Neural cell (in vitro differentiated cells): ENCODE measurements around the gene TCP10L. TPM values are rescaled to one million over a fixed set of nuclear protein-coding genes. Genes with fewer than 3 reads are reported as not detected.

Source experiments
- H2AFZ ChIP-seq: fragments of 200-600, 300-800 bp; sonication (generic), shearing (Covaris generic); 2 replicates; pipeline ENCODE4 v1.6.0; 2014; ENCODE audit warnings: low read depth, mild to moderate bottlenecking, antibody characterized with exemption, low read length, moderate library complexity
- H3F3A ChIP-seq: fragments of 200-600 bp; shearing (Covaris generic); 2 replicates; pipeline ENCODE4 v1.6.1; 2016; ENCODE audit warnings: mild to moderate bottlenecking, moderate library complexity, mixed read lengths, antibody characterized with exemption, low read length; ENCODE audit not compliant: insufficient read depth, poor library complexity, severe bottlenecking
- H3K27ac ChIP-seq: fragments of 200-600, 300-800 bp; sonication (generic), shearing (Covaris generic); 2 replicates; pipeline ENCODE4 v1.5.1; 2014; ENCODE audit warnings: mild to moderate bottlenecking, low read length, moderate library complexity
- H3K27me3 ChIP-seq: fragments of 300-800, 200-600 bp; sonication (generic), shearing (Covaris generic); 2 replicates; pipeline ENCODE4 v1.6.0; 2014; ENCODE audit warnings: mild to moderate bottlenecking, low read depth, low read length, moderate library complexity; ENCODE audit not compliant: insufficient read depth
- H3K36me3 ChIP-seq: fragments of 300-800, 200-600 bp; sonication (generic), shearing (Covaris generic); 2 replicates; pipeline ENCODE4 v1.5.1; 2014; ENCODE audit warnings: mild to moderate bottlenecking, antibody characterized with exemption, low read length, moderate library complexity; ENCODE audit not compliant: insufficient read depth
- H3K4me2 ChIP-seq: fragments of 300-800, 200-600 bp; sonication (generic), shearing (Covaris generic); 2 replicates; pipeline ENCODE4 v1.6.0; 2014; ENCODE audit warnings: mild to moderate bottlenecking, low read length
- H3K4me3 ChIP-seq: fragments of 300-800, 200-600 bp; sonication (generic), shearing (Covaris generic); 2 replicates; pipeline ENCODE4 v1.5.1; 2014; ENCODE audit warnings: mild to moderate bottlenecking, low read length, moderate library complexity
- H3K79me2 ChIP-seq: fragments of 200-600 bp; shearing (Covaris generic); replicated peaks from 2 replicates; pipeline ENCODE4 v1.6.0; 2014; ENCODE audit warnings: mild to moderate bottlenecking, low read length, moderate library complexity; ENCODE audit not compliant: insufficient read depth
- H3K9ac ChIP-seq: fragments of 300-800, 200-600 bp; sonication (generic), shearing (Covaris generic); 2 replicates; pipeline ENCODE4 v1.6.1; 2016; ENCODE audit warnings: mild to moderate bottlenecking, low read length, mixed read lengths
- H3K9me2 ChIP-seq: fragments of 200-600 bp; shearing (Covaris generic); 2 replicates; pipeline ENCODE4 v1.6.1; 2016; ENCODE audit warnings: mild to moderate bottlenecking, low read length, mixed read lengths; ENCODE audit not compliant: insufficient read depth
- H3K9me3 ChIP-seq: fragments of 200-600, 300-800 bp; sonication (generic), shearing (Covaris generic); 2 replicates; pipeline ENCODE4 v1.6.1; 2016; ENCODE audit warnings: mild to moderate bottlenecking, mixed run types, low read length, moderate library complexity, mixed read lengths
- H4K20me1 ChIP-seq: fragments of 200-600 bp; shearing (Covaris generic); 2 replicates; pipeline ENCODE4 v1.6.1; 2016; ENCODE audit warnings: mild to moderate bottlenecking, mixed run types; ENCODE audit not compliant: insufficient read depth
- EP300 ChIP-seq: fragments of 450-650 bp; conservative IDR thresholded peaks from 2 replicates; pipeline ENCODE4 v1.6.1; 2014; ENCODE audit warnings: antibody characterized with exemption, mild to moderate bottlenecking, moderate library complexity; ENCODE audit not compliant: poor library complexity, severe bottlenecking
- EZH2 ChIP-seq: fragments of 200-600, 300-800 bp; shearing (Covaris generic), sonication (generic); IDR thresholded peaks from 2 replicates; pipeline ENCODE4 v1.6.1; 2014; ENCODE audit warnings: antibody characterized with exemption, low read length, borderline replicate concordance, mild to moderate bottlenecking; ENCODE audit not compliant: insufficient read depth, poor library complexity, severe bottlenecking
- MXI1 ChIP-seq: fragments of 450-650 bp; conservative IDR thresholded peaks from 2 replicates; pipeline ENCODE4 v1.6.1; 2014; ENCODE audit warnings: antibody characterized with exemption, mild to moderate bottlenecking; ENCODE audit not compliant: poor library complexity, severe bottlenecking
- POLR2AphosphoS5 ChIP-seq: IDR thresholded peaks from 2 replicates; pipeline ENCODE4 v1.6.1; 2012
- RAD21 ChIP-seq: fragments of 450-650 bp; conservative IDR thresholded peaks from 2 replicates; pipeline ENCODE4 v1.6.1; 2014; ENCODE audit warnings: antibody characterized with exemption, mild to moderate bottlenecking, moderate library complexity
- REST ChIP-seq: IDR thresholded peaks from 2 replicates; pipeline ENCODE4 v1.6.1; 2012; ENCODE audit warnings: borderline replicate concordance
- SMC3 ChIP-seq: fragments of 450-650 bp; conservative IDR thresholded peaks from 2 replicates; pipeline ENCODE4 v1.6.1; 2014; ENCODE audit warnings: antibody characterized with exemption, mild to moderate bottlenecking, moderate library complexity; ENCODE audit not compliant: poor library complexity
- TAF1 ChIP-seq: IDR thresholded peaks from 2 replicates; pipeline ENCODE4 v1.6.1; 2012; ENCODE audit warnings: low read depth
- polyA plus RNA-seq: library from polyadenylated mRNA; depleted of rRNA; stranded (reverse); fragments of >200 nt; gene quantifications from 2 replicates; pipeline ENCODE4 v1.2.3, GENCODE V29; 2014
- TF ChIP-seq, protein P1 (sequence below): fragments of 450-650 bp; IDR thresholded peaks from 2 replicates; pipeline ENCODE4 v1.5.1; 2014; ENCODE audit warnings: antibody characterized with exemption, mild to moderate bottlenecking, moderate library complexity; ENCODE audit not compliant: poor library complexity, severe bottlenecking

The TCP10L gene
- polyA plus RNA-seq, 1 donor from 2014 or later, result 1.7 TPM

DNA sequence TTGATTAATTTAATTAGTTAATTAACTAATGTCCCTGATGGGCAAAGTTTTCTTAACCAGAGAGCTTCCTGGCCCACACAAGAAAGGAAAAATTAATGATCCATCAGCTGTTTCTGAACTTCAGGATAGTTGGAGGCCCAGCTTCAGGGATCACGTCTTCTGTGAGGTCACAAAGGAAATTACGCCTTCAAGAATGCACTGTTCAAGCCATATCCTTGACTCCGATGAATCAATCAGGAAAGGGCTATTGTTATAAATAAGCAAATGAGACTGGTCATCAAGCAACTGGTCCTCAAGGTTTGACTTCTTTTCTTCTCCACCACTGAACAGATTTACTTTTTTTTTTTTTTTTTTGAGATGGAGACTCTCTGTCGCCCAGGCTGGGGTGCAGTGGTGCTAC lies 40.6 kb downstream of the TCP10L start:
- H3K4me3 ChIP-seq, result no peak overlapping the region
- H3K9me2 ChIP-seq, result no peaks in the 10 kb centered on the region

GRCh38 chr21:32543975-32544374 lies 41.3 kb downstream of the TCP10L start:
- Histone ChIP-seq H3K4me3 (no peak overlapping the region), H3K9me2 (no peaks in the 10 kb centered on the region), H3K9ac (no peak overlapping the region), H3K9me3 (no peaks in the 10 kb centered on the region), H3K4me2 (no peak overlapping the region), H3F3A (no peaks in the 10 kb centered on the region), H4K20me1 (no peaks in the 10 kb centered on the region), H3K27me3 (no peaks in the 10 kb centered on the region), H3K36me3 (no peaks in the 10 kb centered on the region), H3K79me2 (no peaks in the 10 kb centered on the region), H2AFZ (no peak overlapping the region), H3K27ac (no peak overlapping the region)
- TF ChIP-seq SMC3, result no peak
- TF ChIP-seq EP300, result no peak
- no peak for TF ChIP-seq POLR2AphosphoS5
- no peak for TF ChIP-seq RAD21
- TF ChIP-seq TAF1, result no peak
- no peak for TF ChIP-seq EZH2
- no peak for TF ChIP-seq MXI1
- TF ChIP-seq, protein P1, sequence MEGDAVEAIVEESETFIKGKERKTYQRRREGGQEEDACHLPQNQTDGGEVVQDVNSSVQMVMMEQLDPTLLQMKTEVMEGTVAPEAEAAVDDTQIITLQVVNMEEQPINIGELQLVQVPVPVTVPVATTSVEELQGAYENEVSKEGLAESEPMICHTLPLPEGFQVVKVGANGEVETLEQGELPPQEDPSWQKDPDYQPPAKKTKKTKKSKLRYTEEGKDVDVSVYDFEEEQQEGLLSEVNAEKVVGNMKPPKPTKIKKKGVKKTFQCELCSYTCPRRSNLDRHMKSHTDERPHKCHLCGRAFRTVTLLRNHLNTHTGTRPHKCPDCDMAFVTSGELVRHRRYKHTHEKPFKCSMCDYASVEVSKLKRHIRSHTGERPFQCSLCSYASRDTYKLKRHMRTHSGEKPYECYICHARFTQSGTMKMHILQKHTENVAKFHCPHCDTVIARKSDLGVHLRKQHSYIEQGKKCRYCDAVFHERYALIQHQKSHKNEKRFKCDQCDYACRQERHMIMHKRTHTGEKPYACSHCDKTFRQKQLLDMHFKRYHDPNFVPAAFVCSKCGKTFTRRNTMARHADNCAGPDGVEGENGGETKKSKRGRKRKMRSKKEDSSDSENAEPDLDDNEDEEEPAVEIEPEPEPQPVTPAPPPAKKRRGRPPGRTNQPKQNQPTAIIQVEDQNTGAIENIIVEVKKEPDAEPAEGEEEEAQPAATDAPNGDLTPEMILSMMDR, result no peak

More for the DNA sequence above, 40.6 kb downstream of the TCP10L start:
- no peaks in the 10 kb centered on the region for H3K9me3 ChIP-seq
- no peaks in the 10 kb centered on the region for H3K36me3 ChIP-seq
- no peak overlapping the region for H2AFZ ChIP-seq
- no peak overlapping the region for H3K9ac ChIP-seq
- no peaks in the 10 kb centered on the region for H3F3A ChIP-seq
- no peaks in the 10 kb centered on the region for H3K27me3 ChIP-seq
- H3K79me2 ChIP-seq, result no peaks in the 10 kb centered on the region
- H3K4me2 ChIP-seq, result no peak overlapping the region
- no peaks in the 10 kb centered on the region for H4K20me1 ChIP-seq
- H3K27ac ChIP-seq, result no peak overlapping the region
- TF ChIP-seq MXI1 (no peak), EZH2 (no peak), EP300 (no peak), SMC3 (no peak), RAD21 (no peak), REST (no peak), POLR2AphosphoS5 (no peak), TAF1 (no peak)
- TF ChIP-seq, protein P1, result no peak
